Transverse colon (tissue), 4 donors: ENCODE data around the gene PLCXD3. TPM values are rescaled to one million over a fixed set of nuclear protein-coding genes. Genes with fewer than 3 reads are reported as not detected.

Experiments used
- DNase-seq: peaks from one replicate; pipeline ENCODE4 v3.0.0-alpha.2; 2019
- H3K27ac ChIP-seq, 4 donors: fragments of 200-600 bp; sonication (generic); 2 replicates each; pipeline ENCODE4 v1.5.1; 2016 to 2018; ENCODE audit warnings: inconsistent platforms in 4 of 4
- H3K27me3 ChIP-seq: fragments of 200-600 bp; sonication (generic); 2 replicates; pipeline ENCODE4 v1.5.1; 2017; ENCODE audit warnings: inconsistent platforms
- H3K36me3 ChIP-seq, 4 donors: fragments of 200-600 bp; sonication (generic); 2 replicates each; pipeline ENCODE4 v1.5.1; 2017 to 2019; ENCODE audit warnings: inconsistent platforms in 4 of 4
- H3K4me1 ChIP-seq, 4 donors: fragments of 200-600 bp; sonication (generic); 2 replicates each; pipeline ENCODE4 v1.5.1; 2017 to 2020; ENCODE audit warnings: inconsistent platforms in 4 of 4
- H3K4me3 ChIP-seq, 4 donors: fragments of 200-600 bp; sonication (generic); 1 replicate in 1 of 4; 2 replicates in 3 of 4; pipeline versions ENCODE4 v1.5.1 to v1.6.1; 2017 to 2019; ENCODE audit warnings: inconsistent platforms in 4 of 4
- H3K9me3 ChIP-seq, 2 donors: fragments of 200-600 bp; sonication (generic); 2 replicates each; pipeline ENCODE4 v1.5.1; 2017 to 2019; ENCODE audit warnings: inconsistent platforms in 2 of 2
- EP300 ChIP-seq: sonication (generic); formaldehyde crosslinking; IDR thresholded peaks from one replicate; pipeline ENCODE4 v1.6.1; 2017; ENCODE audit warnings: antibody characterized with exemption, low read depth
- POLR2A ChIP-seq: fragments of 450-650 bp; IDR thresholded peaks from one replicate; pipeline ENCODE4 v1.6.1; 2016; ENCODE audit warnings: antibody characterized with exemption, mild to moderate bottlenecking, moderate library complexity
- POLR2AphosphoS5 ChIP-seq, 3 donors: sonication (generic); formaldehyde crosslinking; IDR thresholded peaks; one replicate each; pipeline ENCODE4 v1.6.1; 2016; ENCODE audit warnings: antibody characterized with exemption in 3 of 3
- WGBS, 2 donors: methylation state at CpG; one replicate each; pipeline ENCODE4 v1.1.5; 2018; ENCODE audit warnings: low coverage in 1 of 2; 5-methylcytosine and 5-hydroxymethylcytosine counted together
- in situ Hi-C, 4 donors: fragments of 200-750 bp; cut with MboI; loops; one replicate each; pipeline versions ENCODE4 v1.15.0 to v1.15.1; 2017; ENCODE audit warnings: low sequenced_read_pairs in 3 of 4, low pct_ligation_motif_present in 1 of 4, low pct_unique_long_range_greater_than_20kb in 1 of 4
- intact Hi-C: fragments of 100-400 bp; cut with DNase I; formaldehyde crosslinking; loops from one replicate; pipeline ENCODE4 v1.15.1; 2023; ENCODE audit warnings: low total_unique reads
- total RNA-seq, 4 donors: library from RNA; depleted of rRNA; stranded (reverse); fragments of >200 nt; gene quantifications; one replicate each; pipeline ENCODE4 v1.1.0, GENCODE V29; 2016
- TF ChIP-seq, protein P1 (sequence below), 5 experiments: fragments of 200-600 bp in 3 of 5; fragments of 450-650 bp in 2 of 5; sonication (generic) in 3 of 5; IDR thresholded peaks; 1 replicate in 2 of 5; 2 replicates in 3 of 5; pipeline ENCODE4 v1.5.1; 2016 to 2017; ENCODE audit warnings: antibody characterized with exemption in 5 of 5, inconsistent platforms in 3 of 5, mild to moderate bottlenecking in 2 of 5, moderate library complexity in 1 of 5

Gene PLCXD3
- total RNA-seq, 4 donors from 2014 or later: 0.64 to 1.9 (median 0.68) TPM; not detected in 1

DNA sequence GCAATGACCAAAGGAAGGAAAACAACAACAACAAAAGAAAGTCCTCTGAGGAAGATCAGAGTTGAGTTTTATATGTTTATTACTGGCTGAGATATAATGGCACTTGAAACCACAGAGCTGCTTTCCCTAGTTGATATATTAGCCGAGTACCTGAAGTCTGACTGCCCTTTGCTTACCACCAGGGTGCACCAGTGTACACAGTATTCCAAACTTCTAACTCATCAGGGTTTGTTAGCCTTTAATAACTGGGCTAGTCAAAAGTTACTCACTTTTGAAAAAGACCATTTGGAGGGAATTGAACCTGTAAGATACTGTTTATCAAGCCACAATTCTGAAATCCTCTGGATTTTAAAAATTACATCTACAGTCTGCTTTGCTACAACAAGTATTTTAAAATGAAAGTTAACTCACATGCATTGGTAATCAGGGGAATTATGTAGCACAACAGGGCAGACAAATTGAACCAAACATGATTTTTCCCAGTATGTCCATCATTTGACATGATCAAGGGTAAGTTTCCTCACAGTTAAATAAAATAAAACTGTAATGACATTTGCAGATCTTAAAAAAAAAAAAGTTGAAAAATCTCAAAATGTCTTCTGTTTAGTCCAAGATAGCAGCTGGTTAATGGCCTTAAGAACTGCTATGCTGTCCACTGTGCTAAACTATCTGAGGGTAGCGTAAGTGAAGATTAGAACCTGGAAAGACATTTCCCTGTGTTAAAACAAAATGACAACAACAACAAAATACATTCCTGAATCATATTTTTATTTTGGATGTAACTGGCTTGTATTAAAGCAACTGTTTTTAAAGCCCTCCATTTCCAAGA is 239.8 kb downstream of the PLCXD3 start:
- Histone ChIP-seq H3K27ac (no peak overlapping the region), H3K4me1 (peaks cover 0 to 7% (median 0%) of the 10 kb centered on the region in 4 donors), H3K4me3 (no peak overlapping the region), H3K9me3 (no peaks in the 10 kb centered on the region), H3K36me3 (no peaks in the 10 kb centered on the region), H3K27me3 (no peaks in the 10 kb centered on the region)
- TF ChIP-seq POLR2A: no peak
- no peak for TF ChIP-seq POLR2AphosphoS5 (IDR thresholded peaks at IDR 0.05)
- TF ChIP-seq EP300: no peak
- TF ChIP-seq, protein P1, sequence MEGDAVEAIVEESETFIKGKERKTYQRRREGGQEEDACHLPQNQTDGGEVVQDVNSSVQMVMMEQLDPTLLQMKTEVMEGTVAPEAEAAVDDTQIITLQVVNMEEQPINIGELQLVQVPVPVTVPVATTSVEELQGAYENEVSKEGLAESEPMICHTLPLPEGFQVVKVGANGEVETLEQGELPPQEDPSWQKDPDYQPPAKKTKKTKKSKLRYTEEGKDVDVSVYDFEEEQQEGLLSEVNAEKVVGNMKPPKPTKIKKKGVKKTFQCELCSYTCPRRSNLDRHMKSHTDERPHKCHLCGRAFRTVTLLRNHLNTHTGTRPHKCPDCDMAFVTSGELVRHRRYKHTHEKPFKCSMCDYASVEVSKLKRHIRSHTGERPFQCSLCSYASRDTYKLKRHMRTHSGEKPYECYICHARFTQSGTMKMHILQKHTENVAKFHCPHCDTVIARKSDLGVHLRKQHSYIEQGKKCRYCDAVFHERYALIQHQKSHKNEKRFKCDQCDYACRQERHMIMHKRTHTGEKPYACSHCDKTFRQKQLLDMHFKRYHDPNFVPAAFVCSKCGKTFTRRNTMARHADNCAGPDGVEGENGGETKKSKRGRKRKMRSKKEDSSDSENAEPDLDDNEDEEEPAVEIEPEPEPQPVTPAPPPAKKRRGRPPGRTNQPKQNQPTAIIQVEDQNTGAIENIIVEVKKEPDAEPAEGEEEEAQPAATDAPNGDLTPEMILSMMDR (IDR thresholded peaks at IDR 0.05): peak; percentile 53 to 68 (median 55)
- WGBS, 2 donors: 42 to 50% methylated on average over 2 of the region's 2 CpGs
- in situ Hi-C loops: no loop called here
- peak; percentile 15 for DNase-seq
- intact Hi-C loops: loop anchor here (5.0 kb wide), 1 partner anchor 1182 kb away; no protein-coding TSS in a partner anchor

DNA sequence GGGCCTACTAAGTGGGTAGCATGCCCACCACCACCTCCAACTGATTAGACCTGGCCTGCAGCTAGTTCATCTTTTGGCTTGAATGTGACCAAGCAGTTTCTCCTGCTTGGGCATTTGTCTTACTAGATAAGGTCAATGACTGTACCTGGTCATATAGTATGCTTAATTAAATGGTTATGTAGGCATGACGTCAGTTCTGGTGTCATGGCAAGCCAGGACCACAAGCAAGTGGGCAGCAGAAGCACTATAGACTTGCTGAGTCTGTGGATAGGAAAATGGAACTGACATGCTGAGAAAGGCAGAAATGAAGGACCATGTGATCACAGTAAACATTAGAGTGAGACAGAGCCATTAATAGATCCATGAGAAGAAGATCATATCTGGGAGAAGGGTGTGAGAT is 241.5 kb downstream of the PLCXD3 start:
- H3K9me3 ChIP-seq: no peaks in the 10 kb centered on the region
- H3K4me3 ChIP-seq: no peak overlapping the region
- no peak for TF ChIP-seq EP300
- no peak for TF ChIP-seq POLR2AphosphoS5 (IDR thresholded peaks at IDR 0.05)
- TF ChIP-seq POLR2A: no peak
- TF ChIP-seq, protein P1 (IDR thresholded peaks at IDR 0.05): no peak
- H3K36me3 ChIP-seq: no peaks in the 10 kb centered on the region
- intact Hi-C loops (no loop called here), in situ Hi-C loops (no loop called here)
- no peaks in the 10 kb centered on the region for H3K27me3 ChIP-seq
- WGBS, 2 donors: 70 to 83% methylated on average over 1 of the region's 1 CpG
- no peak for DNase-seq
- H3K4me1 ChIP-seq: peaks cover 0 to 8% (median 0%) of the 10 kb centered on the region in 4 donors
- H3K27ac ChIP-seq: no peak overlapping the region

DNA sequence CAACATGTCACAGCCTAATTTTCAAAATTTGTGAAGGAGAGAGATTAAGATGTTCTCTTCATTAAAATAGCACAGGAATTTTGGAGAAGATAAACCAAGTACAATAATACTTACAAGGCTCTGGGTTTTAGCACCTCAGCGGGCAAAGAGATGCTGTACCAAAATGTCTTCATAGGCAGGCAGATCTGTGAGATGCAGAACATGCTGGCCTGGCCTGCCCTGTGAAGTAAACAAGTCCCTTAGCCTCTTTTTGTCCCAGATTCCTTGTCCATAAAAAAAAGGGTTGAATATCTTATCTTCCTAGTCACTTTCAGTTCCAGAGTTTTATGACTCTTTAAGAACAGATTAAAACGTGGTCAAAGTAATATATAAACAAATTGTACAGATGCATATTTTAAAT is 244.0 kb downstream of the PLCXD3 start:
- intact Hi-C loops (no loop called here), in situ Hi-C loops (no loop called here)
- Histone ChIP-seq H3K4me1 (peaks cover 0 to 13% (median 0%) of the 10 kb centered on the region in 4 donors), H3K9me3 (no peaks in the 10 kb centered on the region), H3K27ac (no peak overlapping the region), H3K4me3 (no peak overlapping the region), H3K27me3 (no peaks in the 10 kb centered on the region), H3K36me3 (no peaks in the 10 kb centered on the region)
- WGBS, 2 donors: 56 to 60% methylated on average over 2 of the region's 2 CpGs
- no peak for TF ChIP-seq POLR2A
- TF ChIP-seq, protein P1 (IDR thresholded peaks at IDR 0.05): no peak
- no peak for TF ChIP-seq EP300
- TF ChIP-seq POLR2AphosphoS5 (IDR thresholded peaks at IDR 0.05): no peak
- no peak for DNase-seq

DNA sequence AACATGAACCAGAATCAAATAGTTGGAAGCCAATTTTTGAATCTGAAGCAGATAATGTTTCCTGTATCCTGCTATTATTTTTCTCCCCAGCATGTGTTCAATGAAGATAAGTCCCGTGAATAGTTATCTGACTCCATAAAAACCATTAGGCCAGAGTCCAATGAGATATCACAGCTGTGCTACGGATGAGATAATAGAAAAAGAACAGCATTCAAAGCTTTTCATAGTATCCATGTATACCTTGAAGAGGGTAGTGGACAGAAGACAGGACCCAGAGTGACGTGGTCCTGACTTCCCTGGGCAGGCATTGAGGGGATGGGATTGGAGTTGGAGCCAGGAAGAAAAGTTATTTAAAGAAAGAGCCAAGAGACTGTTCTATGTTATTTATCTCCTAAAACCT is 246.4 kb downstream of the PLCXD3 start:
- Histone ChIP-seq H3K4me3 (no peak overlapping the region), H3K27ac (no peak overlapping the region), H3K4me1 (peaks cover 0 to 6% (median 0%) of the 10 kb centered on the region in 4 donors), H3K27me3 (no peaks in the 10 kb centered on the region), H3K36me3 (no peaks in the 10 kb centered on the region), H3K9me3 (no peaks in the 10 kb centered on the region)
- intact Hi-C loops: no loop called here
- TF ChIP-seq POLR2AphosphoS5 (IDR thresholded peaks at IDR 0.05): no peak
- TF ChIP-seq EP300: no peak
- no peak for TF ChIP-seq POLR2A
- TF ChIP-seq, protein P1 (IDR thresholded peaks at IDR 0.05): no peak
- in situ Hi-C loops: no loop called here
- no peak for DNase-seq
- 35 to 51% methylated on average over 3 of the region's 3 CpGs for WGBS, 2 donors
